Measurements from ENCODE around the gene TMEM8B. TPM values are rescaled to one million over a fixed set of nuclear protein-coding genes. Genes with fewer than 3 reads are reported as not detected.

The TMEM8B gene
- total RNA-seq, 1 experiment from 2014 or later: 7.2 TPM

DNA sequence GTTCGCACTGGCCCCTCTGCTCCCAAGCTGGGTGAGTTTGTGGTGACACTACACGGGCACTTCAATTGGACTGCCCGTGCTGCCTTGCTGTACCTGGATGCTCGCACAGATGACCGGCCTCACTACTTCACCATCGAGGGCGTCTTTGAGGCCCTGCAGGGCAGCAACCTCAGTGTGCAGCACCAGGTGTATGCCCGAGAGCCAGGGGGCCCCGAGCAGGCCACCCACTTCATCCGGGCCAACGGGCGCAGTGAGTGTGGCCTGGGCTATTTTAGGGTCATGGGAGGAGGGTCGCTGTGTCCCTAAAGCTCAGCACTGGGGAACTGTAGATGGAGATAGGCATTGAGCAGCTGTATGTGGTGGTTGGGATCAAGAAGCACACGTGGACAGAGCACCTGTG is 36.2 kb upstream of the TMEM8B start (continued):
- TF ChIP-seq CEBPB (IDR thresholded peaks at IDR 0.05; ENCODE audit: low read depth) (no peak), SP1 (IDR thresholded peaks at IDR 0.05; ENCODE audit: low read depth) (no peak), CBX3 (IDR thresholded peaks at IDR 0.05; ENCODE audit: low read depth) (no peak)

DNA sequence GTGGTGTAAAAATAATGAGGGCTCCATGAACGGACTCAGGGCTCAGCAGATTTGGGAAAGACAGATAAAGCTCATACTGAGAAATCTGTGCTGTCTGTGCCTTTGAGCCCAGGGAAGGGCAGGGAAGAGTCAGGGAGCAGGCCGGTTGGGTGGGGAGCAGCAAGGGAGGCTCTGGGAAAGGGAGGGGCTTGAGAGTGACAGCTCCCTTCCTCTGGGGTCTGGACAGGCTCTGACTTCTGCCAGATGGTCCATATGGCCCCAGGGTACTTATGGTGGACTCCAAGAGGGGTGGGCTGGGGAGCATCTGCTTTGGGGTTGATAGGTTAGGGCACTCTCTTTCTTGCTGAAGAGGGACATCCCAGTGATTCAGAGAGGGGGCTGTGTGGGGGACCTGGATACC is 35.6 kb upstream of the TMEM8B start:
- BruUV-seq (replicated peaks): no TSS peak
- H2AFZ ChIP-seq (ENCODE audit: low read depth, low read length, poor library complexity, severe bottlenecking): no peak overlapping the region
- H3K79me2 ChIP-seq (ENCODE audit: insufficient read depth, low read length): no peaks in the 10 kb centered on the region
- no peaks in the 10 kb centered on the region for H3K9me3 ChIP-seq (ENCODE audit: control insufficient read depth in 1 of 2, insufficient read depth in 1 of 2, low read depth in 1 of 2, low read length in 2 of 2)
- DNase-seq (ENCODE audit: low read depth, low spot score) (no peak), ATAC-seq (no peak)
- H3K4me3 ChIP-seq (replicated peaks in 1 of 2; ENCODE audit: low read depth in 1 of 2, low read length in 2 of 2): no peak overlapping the region
- TF ChIP-seq RAD21 (IDR thresholded peaks at IDR 0.05; ENCODE audit: low read depth) (no peak), ELF1 (IDR thresholded peaks at IDR 0.05; ENCODE audit: borderline replicate concordance, low read depth) (no peak), POLR2A (IDR thresholded peaks at IDR 0.05; ENCODE audit: borderline replicate concordance, extremely low read depth, insufficient read depth, insufficient read length) (no peak), ZBTB33 (IDR thresholded peaks at IDR 0.05; ENCODE audit: extremely low read depth, insufficient replicate concordance, low read length) (no peak), EGR1 (IDR thresholded peaks at IDR 0.05; ENCODE audit: low read depth) (no peak), EZH2phosphoT487 (IDR thresholded peaks at IDR 0.05; ENCODE audit: borderline replicate concordance) (no peak), EZH2 (IDR thresholded peaks at IDR 0.05) (no peak), POLR2AphosphoS5 (IDR thresholded peaks at IDR 0.05; ENCODE audit: low read depth, low read length) (no peak), YY1 (IDR thresholded peaks at IDR 0.05; ENCODE audit: extremely low read depth, insufficient replicate concordance, low read depth, low read length) (no peak), SIN3A (IDR thresholded peaks at IDR 0.05; ENCODE audit: low read depth) (no peak), JUND (IDR thresholded peaks at IDR 0.05) (no peak)
- TF ChIP-seq, protein P1, sequence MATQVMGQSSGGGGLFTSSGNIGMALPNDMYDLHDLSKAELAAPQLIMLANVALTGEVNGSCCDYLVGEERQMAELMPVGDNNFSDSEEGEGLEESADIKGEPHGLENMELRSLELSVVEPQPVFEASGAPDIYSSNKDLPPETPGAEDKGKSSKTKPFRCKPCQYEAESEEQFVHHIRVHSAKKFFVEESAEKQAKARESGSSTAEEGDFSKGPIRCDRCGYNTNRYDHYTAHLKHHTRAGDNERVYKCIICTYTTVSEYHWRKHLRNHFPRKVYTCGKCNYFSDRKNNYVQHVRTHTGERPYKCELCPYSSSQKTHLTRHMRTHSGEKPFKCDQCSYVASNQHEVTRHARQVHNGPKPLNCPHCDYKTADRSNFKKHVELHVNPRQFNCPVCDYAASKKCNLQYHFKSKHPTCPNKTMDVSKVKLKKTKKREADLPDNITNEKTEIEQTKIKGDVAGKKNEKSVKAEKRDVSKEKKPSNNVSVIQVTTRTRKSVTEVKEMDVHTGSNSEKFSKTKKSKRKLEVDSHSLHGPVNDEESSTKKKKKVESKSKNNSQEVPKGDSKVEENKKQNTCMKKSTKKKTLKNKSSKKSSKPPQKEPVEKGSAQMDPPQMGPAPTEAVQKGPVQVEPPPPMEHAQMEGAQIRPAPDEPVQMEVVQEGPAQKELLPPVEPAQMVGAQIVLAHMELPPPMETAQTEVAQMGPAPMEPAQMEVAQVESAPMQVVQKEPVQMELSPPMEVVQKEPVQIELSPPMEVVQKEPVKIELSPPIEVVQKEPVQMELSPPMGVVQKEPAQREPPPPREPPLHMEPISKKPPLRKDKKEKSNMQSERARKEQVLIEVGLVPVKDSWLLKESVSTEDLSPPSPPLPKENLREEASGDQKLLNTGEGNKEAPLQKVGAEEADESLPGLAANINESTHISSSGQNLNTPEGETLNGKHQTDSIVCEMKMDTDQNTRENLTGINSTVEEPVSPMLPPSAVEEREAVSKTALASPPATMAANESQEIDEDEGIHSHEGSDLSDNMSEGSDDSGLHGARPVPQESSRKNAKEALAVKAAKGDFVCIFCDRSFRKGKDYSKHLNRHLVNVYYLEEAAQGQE (IDR thresholded peaks at IDR 0.05; ENCODE audit: low read depth): no peak
- TF ChIP-seq, protein P2, sequence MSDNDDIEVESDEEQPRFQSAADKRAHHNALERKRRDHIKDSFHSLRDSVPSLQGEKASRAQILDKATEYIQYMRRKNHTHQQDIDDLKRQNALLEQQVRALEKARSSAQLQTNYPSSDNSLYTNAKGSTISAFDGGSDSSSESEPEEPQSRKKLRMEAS (IDR thresholded peaks at IDR 0.05): no peak
- no peaks in the 10 kb centered on the region for H3K27me3 ChIP-seq (ENCODE audit: insufficient read depth, low read length)
- H3K27ac ChIP-seq (ENCODE audit: low read depth, low read length): no peak overlapping the region
- H3K4me2 ChIP-seq (ENCODE audit: low read length): no peak overlapping the region
- intact Hi-C loops (cut with micrococcal nuclease): no loop called here
- 0 out of 4 replicates have a peak, but pooled peaks cover 0 to 4% of the 10 kb centered on the region in 2 experiments for H3K36me3 ChIP-seq (ENCODE audit: control insufficient read depth in 1 of 2, insufficient read depth in 2 of 2, low read length in 2 of 2)
- no peaks in the 10 kb centered on the region for H3K9me2 ChIP-seq (ENCODE audit: insufficient read depth)
- no peaks in the 10 kb centered on the region for H4K20me1 ChIP-seq (ENCODE audit: insufficient read depth)
- RAD21 ChIA-PET (ENCODE audit: low non-redundant PET in 1 of 2, low total read pairs in 2 of 2, uncharacterized antibody in 2 of 2, unreplicated experiment in 2 of 2): no interaction called here
- no peak overlapping the region for H3K9ac ChIP-seq (ENCODE audit: low read length)
- CTCF ChIA-PET: interaction anchor here (1.0 kb wide), 1 partner anchor 89 kb away, joined by 4 read pairs; no protein-coding TSS in a partner anchor
- POLR2A ChIA-PET: no interaction called here
- H3K4me1 ChIP-seq (ENCODE audit: control insufficient read depth in 1 of 2, insufficient read depth in 2 of 2, low read length in 2 of 2): peaks cover 0 to 20% of the 10 kb centered on the region in 2 experiments; a peak in 2 of 4 replicates
